Effector memory CD4-positive, alpha-beta T cell (primary cell): Measurements from ENCODE around the gene PBXIP1.

Source experiments
- DNase-seq, 3 donors: peaks; one replicate each; pipeline ENCODE4 v3.0.0-alpha.2; 2020
- H3K27ac ChIP-seq: 2 replicates; pipeline ENCODE4 v1.7.0; 2013; ENCODE audit warnings: mild to moderate bottlenecking, low read length, moderate library complexity; ENCODE audit not compliant: insufficient read depth, poor library complexity, severe bottlenecking
- H3K27me3 ChIP-seq: replicated peaks from 2 replicates; pipeline ENCODE4 v1.7.0; 2013; ENCODE audit warnings: mild to moderate bottlenecking, low read length; ENCODE audit not compliant: insufficient read depth, control insufficient read depth, poor library complexity, severe bottlenecking
- H3K36me3 ChIP-seq: 2 replicates; pipeline ENCODE4 v1.7.0; 2013; ENCODE audit warnings: mild to moderate bottlenecking, low read length, moderate library complexity; ENCODE audit not compliant: control insufficient read depth, insufficient read depth
- H3K4me1 ChIP-seq: 2 replicates; pipeline ENCODE4 v1.7.0; 2013; ENCODE audit warnings: low read length, mild to moderate bottlenecking; ENCODE audit not compliant: control insufficient read depth, insufficient read depth, poor library complexity, severe bottlenecking
- H3K4me3 ChIP-seq: 2 replicates; pipeline ENCODE4 v1.7.0; 2013; ENCODE audit warnings: low read length, low read depth, mild to moderate bottlenecking; ENCODE audit not compliant: insufficient read depth, poor library complexity, severe bottlenecking
- H3K9me3 ChIP-seq: 2 replicates; pipeline ENCODE4 v1.7.0; 2013; ENCODE audit warnings: mild to moderate bottlenecking, low read length, moderate library complexity; ENCODE audit not compliant: control insufficient read depth
- total RNA-seq, 3 donors: gene quantifications; one replicate each; lab custom pipeline; 2026; lab: John Stamatoyannopoulos, UW

Gene PBXIP1
- total RNA-seq, result 788 to 984 (median 841) reads per million in 3 donors

DNA sequence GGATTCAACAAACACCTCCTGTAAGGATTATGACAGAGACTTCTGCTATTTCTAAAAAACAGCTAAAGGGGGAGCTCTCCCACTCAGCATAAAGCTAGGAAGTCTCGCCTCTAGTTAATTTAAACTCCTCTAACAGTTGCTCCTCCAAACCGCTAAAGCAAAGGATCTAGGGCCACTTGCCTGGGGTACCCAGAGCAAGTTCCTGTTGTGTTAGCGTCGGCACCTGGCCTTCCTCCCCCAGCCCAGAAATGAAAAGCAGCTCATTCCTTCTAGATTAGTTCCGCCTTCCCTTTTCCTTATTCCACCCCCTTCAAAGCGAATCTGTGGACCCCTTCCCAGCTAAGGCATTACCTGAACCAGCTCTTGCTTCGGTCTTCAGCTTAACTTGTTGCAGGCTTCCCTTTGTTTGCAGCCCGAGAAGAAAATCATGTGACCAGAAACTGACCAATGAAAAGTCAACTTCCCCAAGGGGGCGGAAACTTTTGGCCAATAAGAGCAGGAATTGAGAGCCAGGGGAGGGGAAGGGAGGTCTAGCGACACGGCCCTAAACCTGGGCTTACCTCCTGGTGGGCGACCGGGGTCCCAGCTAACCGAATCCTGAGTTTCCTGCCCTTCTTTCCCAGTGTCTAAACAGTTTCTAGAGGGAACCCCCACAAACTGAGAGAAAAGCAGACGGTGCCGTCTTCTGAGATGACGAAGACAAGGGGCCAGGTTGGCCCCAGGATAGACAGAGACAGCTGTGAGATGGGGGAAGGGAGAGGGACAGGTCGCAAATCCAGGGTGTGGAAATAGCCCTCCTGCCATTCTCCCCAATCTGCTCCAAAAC, at the start of gene PBXIP1:
Gene PBXIP1, minus strand, starts transcription at position 382 of the 826 bp plus-strand sequence. CDS start 2,378 bp downstream, outside the sequence.
- no peaks in the 10 kb centered on the region for H3K27me3 ChIP-seq
- H3K4me3 ChIP-seq, result peak within 1 kb of the TSS; percentile 60
- H3K9me3 ChIP-seq, result no peaks in the 10 kb centered on the region
- H3K36me3 ChIP-seq, result peaks cover 23% of the 10 kb centered on the region
- peak; percentile 65 to 80 (median 79) for DNase-seq
- peaks cover 58% of the 10 kb centered on the region for H3K4me1 ChIP-seq
- H3K27ac ChIP-seq, result peak within 1 kb of the TSS; percentile 99

DNA sequence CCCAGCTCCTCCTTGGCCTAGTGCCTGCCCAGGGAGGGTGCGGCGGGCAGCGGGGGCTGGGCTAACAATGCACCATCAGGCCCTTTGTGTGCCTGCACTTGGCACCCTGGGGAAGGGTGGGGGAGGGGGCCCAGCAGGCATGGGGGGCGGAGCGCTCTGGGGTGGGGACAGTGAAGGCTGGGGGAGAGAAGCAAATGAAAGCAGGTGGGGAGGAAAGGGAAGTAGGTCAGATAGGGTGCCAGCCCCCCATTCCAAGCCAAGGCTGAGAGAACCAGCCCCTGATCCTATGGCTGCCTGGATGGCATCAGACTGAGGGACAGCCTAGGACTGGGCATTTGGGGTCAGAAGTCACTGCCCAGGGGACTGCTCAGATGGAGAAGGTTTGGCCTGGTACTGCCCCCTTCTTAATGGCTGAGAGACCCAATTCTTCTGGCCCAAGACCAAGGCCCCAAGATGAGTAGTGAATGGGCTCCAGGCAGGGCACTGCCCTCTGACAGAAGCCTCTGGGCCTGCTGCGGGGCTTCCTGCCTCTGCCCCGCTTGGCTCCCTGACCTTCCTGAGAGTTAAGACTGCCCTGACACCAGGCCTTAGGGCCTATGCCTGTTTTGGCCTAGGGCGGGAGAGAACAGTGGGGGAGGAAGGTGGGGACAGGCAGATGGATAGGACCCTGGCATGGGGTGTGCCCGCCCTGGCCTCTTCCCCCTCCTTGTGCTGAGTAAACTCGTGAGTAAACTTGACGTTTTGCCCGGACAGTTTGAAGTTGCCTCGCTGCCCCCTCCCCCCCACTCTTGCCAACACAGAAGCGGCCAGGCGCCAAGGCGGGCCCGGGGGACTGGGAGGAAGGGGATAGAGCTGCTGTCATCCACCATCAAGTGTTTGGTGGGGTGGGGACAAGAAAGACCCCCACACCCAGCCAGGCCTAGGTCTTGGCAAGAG, 49.4 kb upstream of the PBXIP1 start:
- Histone ChIP-seq H3K27me3 (no peaks in the 10 kb centered on the region), H3K9me3 (no peaks in the 10 kb centered on the region), H3K4me3 (peak overlapping the region; percentile 83), H3K36me3 (no peaks in the 10 kb centered on the region), H3K4me1 (peaks cover 70% of the 10 kb centered on the region), H3K27ac (peak overlapping the region; percentile 77)
- peak in 1 of 3 donors; percentile 34 for DNase-seq

DNA sequence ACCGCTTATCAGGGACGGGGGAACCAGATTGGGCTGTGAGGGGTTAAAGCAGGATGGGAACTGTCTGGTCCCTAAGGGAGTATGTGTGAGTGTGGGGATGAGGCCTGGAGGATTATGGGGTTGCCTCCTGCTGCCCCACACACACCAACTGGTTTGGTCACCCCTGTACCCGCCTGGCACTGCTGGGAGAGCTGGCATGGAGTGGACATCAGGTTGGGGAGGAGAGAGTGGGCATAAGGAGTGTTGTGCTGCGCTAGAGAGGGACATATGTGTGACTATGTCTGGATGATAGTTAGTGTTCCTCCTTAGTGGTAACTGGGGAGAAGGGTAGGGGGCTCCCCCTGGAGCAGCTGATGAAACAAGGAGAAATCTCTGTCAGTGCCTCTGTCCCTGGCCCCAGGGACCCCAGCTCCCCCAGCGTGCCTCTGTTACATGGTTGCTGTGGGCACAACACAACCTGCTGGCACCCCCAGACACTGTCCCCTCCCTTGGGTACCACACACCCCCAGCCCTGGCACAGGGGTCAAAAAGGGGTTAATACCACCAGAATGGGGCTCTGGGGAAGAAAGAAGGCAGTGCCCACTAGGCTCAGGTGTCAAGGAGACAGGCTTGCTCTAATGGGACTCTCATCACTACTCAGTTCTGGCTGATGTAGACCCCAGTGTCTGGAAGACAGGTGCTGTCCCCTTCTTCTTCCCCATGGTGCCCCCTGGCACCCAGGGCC, 48.6 kb upstream of the PBXIP1 start:
- Histone ChIP-seq H3K9me3 (no peaks in the 10 kb centered on the region), H3K4me1 (peaks cover 67% of the 10 kb centered on the region), H3K27me3 (no peaks in the 10 kb centered on the region), H3K36me3 (no peaks in the 10 kb centered on the region), H3K4me3 (peak overlapping the region; percentile 83), H3K27ac (peak overlapping the region; percentile 77)
- no peak for DNase-seq

- H3K4me1 ChIP-seq, result peaks cover 70% of the 10 kb centered on the region
- no peaks in the 10 kb centered on the region for H3K27me3 ChIP-seq
- peak overlapping the region; percentile 77 for H3K27ac ChIP-seq
- no peak for DNase-seq
- H3K36me3 ChIP-seq, result no peaks in the 10 kb centered on the region
- H3K9me3 ChIP-seq, result no peaks in the 10 kb centered on the region
- H3K4me3 ChIP-seq, result peak overlapping the region; percentile 83
Observed at GRCh38 chr1:155003766-155004351, 48.0 kb upstream of the PBXIP1 start.

GRCh38 chr1:155003227-155003765, 47.4 kb upstream of the PBXIP1 start:
- no peak for DNase-seq
- peak overlapping the region; percentile 83 for H3K4me3 ChIP-seq
- peaks cover 68% of the 10 kb centered on the region for H3K4me1 ChIP-seq
- no peaks in the 10 kb centered on the region for H3K9me3 ChIP-seq
- H3K36me3 ChIP-seq, result no peaks in the 10 kb centered on the region
- H3K27ac ChIP-seq, result peak overlapping the region; percentile 77
- H3K27me3 ChIP-seq, result no peaks in the 10 kb centered on the region

DNA sequence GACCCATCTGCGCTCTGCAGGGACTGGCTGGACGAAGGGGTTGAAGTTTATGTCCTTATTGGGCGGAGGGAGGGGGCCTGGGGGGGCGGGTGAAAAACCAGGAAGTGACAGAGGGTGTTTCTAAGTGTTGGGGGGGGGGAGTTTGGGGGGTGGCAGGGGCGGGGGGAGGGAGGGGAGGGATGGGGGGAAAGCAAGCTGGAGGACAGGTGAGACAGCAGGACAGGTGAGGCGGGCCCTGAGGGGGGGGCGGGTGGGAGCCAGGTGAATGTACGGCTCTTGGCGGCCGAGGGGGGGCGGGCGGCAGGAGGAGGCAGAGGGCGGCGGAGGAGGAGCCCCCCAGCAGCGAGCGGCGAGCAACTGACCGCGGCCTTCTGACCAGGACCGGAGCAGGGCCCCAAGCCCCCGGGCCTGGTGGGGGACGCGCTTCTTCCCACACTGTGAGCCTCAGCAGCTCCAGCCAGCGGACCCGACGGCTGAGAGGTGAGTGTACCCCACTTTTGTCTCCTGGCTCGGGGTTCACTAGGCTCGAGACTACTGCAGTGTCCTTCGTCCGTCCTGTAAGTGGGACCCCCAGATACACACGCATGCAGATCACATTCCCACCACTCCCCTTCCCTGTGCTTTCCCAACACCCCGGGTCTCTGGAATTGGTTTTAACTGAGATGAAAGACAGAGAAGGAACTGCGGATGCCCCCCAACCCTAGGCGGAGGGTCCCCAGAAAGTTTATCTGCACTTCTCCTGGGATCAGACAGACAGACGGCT, 46.7 kb upstream of the PBXIP1 start, which contains the start of gene ZBTB7B:
Gene ZBTB7B, plus strand, starts transcription at position 339 of the 763 bp plus-strand sequence. CDS start 11,859 bp downstream, outside the sequence.
- Histone ChIP-seq H3K27ac (peak within 1 kb of the TSS; percentile 98), H3K36me3 (no peaks in the 10 kb centered on the region), H3K27me3 (no peaks in the 10 kb centered on the region), H3K4me3 (peak within 1 kb of the TSS; percentile 87), H3K4me1 (peaks cover 61% of the 10 kb centered on the region), H3K9me3 (no peaks in the 10 kb centered on the region)
- DNase-seq, result no peak

- Histone ChIP-seq H3K9me3 (no peaks in the 10 kb centered on the region), H3K27me3 (no peaks in the 10 kb centered on the region), H3K4me1 (peaks cover 53% of the 10 kb centered on the region), H3K27ac (peak overlapping the region; percentile 98), H3K36me3 (no peaks in the 10 kb centered on the region), H3K4me3 (peak overlapping the region; percentile 87)
- peak; percentile 91 to 97 (median 95) for DNase-seq
Observed at GRCh38 chr1:155001675-155002463, 46.0 kb upstream of the PBXIP1 start.

DNA sequence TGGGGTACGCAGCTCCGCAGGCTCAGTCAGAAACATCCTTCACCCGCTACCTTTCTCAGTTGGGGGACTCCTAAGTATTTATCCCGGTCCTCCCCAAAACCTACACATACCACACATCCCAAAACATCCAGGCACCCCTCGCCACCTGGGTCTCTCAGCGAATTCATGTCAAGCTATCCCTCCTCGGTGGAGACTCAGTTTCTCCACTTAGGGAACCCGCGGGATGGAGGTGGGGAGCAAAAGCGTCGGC, 45.5 kb upstream of the PBXIP1 start:
- peaks cover 48% of the 10 kb centered on the region for H3K4me1 ChIP-seq
- peak overlapping the region; percentile 98 for H3K27ac ChIP-seq
- peak overlapping the region; percentile 87 for H3K4me3 ChIP-seq
- no peaks in the 10 kb centered on the region for H3K36me3 ChIP-seq
- H3K27me3 ChIP-seq, result no peaks in the 10 kb centered on the region
- H3K9me3 ChIP-seq, result no peaks in the 10 kb centered on the region
- DNase-seq, result no peak
